ENCODE results near the gene NEK6.

NEK6 gene

DNA sequence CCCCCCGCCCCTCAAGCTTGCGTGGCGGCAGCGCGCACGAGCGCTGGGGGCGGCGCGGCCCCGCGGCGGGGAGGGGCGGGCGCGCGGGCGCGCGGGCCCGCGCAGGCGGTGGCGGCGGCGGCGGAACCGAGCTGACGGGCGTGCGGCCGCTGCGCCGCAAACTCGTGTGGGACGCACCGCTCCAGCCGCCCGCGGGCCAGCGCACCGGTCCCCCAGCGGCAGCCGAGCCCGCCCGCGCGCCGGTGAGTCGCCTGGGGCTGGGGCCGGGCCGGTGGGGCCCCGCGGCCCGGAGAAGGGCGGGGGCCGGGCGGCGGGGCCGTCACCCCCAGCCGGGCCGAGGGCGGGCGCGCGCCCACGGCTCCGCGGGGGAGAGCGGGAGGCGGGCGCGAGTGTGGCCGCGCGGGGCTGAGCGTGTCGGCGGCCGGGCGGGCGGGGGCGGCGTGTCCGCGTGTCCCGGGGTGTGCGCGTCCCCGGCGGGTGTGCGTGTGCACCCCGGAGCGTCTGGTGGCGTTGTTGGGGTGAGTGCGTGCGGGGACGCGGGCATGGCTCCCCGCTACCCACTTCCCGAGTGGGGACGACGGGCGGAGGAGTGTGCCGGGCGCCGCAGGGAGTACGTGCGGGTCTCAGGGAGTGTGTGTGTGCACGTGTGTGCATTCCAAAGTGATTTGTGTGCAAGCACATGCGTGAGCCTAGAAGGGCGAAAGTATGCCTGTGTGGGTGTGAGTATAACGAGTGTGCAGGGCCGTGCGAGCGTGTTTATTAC, at the start of gene NEK6:
NEK6 (plus strand) TSS at position 106 of the 763 bp plus-strand sequence. CDS start 44,016 bp downstream, outside the sequence.
- Histone ChIP-seq H3K4me3 (ENCODE audit: low read length) (peak within 1 kb of the TSS; percentile 85), H3K27me3 (ENCODE audit: insufficient read depth, low read length) (no peaks in the 10 kb centered on the region), H3K27ac (ENCODE audit: low read length) (no peak within 1 kb of the TSS), H3K4me1 (ENCODE audit: insufficient read depth, low read length) (peaks cover 22% of the 10 kb centered on the region), H3K9me3 (ENCODE audit: insufficient read depth, low read depth, low read length) (no peaks in the 10 kb centered on the region), H3K36me3 (ENCODE audit: insufficient read depth, low read depth, low read length) (no peaks in the 10 kb centered on the region), H3K9ac (ENCODE audit: low read depth, low read length) (peak within 1 kb of the TSS; percentile 62; the same call in 1 of the 2 replicates)

DNA sequence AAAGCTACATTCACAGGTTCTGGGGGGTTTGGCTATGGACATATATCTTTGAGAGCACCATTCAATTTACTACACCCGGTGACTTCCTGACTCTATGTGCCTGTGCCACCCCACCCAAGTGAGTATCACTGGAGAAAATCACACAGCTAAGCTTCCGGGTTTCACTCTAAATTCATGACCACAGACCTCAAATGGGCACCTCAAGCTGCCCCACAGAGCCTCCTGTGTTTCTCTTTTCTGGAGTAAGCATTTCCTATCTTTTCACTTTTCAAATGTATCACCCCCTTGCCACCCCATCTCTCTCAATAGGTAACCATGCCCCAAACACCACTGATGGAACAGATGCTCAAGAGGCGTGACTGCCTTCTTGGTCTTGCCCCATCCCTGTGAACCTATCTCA, 49.2 kb upstream of the NEK6 start:
- no peak overlapping the region for H3K4me3 ChIP-seq (ENCODE audit: low read length)
- no peak overlapping the region for H3K27ac ChIP-seq (ENCODE audit: low read length)
- no peaks in the 10 kb centered on the region for H3K9me3 ChIP-seq (ENCODE audit: insufficient read depth, low read depth, low read length)
- no peaks in the 10 kb centered on the region for H3K4me1 ChIP-seq (ENCODE audit: insufficient read depth, low read length)
- H3K9ac ChIP-seq (ENCODE audit: low read depth, low read length) = no peak overlapping the region
- H3K36me3 ChIP-seq (ENCODE audit: insufficient read depth, low read depth, low read length) = no peaks in the 10 kb centered on the region
- no peaks in the 10 kb centered on the region for H3K27me3 ChIP-seq (ENCODE audit: insufficient read depth, low read length)

DNA sequence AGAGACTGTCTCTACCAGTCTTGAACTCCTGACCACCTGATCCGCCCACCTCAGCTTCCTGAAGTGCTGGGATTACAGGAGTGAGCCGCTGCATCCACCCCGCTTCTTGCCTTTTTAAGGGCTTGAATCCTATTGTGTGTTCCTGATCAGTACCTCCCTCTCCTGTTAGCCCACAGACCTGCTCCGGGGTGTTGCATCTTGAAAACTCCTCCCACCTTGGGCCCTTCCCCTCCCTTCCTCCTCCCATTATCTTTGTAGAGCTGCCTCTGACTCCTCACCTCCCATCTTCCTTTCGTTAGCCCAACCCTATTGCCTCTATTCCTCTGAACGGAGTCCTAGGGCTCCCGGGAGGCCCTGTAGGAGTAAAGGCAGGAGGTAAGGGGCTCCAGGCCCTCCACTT, 48.5 kb upstream of the NEK6 start:
- H3K27ac ChIP-seq (ENCODE audit: low read length) = no peak overlapping the region

DNA sequence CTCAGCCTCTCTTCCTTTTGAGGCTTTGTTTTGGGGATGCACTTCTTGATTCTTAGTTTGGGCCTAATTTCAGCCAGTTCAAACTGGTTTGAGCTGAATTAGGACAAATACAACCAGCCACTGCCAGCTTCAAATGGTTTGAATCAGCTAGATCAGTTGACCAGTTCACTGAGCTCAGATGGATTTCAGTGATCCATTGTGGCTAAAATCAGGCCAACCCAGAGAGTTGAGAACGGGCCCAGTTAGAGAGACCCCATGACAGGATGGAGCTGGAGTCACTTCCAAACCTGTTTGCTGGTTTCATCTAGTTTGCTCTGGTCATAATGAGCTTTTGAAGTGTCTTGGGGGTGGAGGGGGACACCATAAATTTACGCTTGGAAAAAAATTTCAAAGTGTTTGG, 48.0 kb upstream of the NEK6 start:
- Histone ChIP-seq H3K9me3 (ENCODE audit: insufficient read depth, low read depth, low read length) (no peaks in the 10 kb centered on the region), H3K27me3 (ENCODE audit: insufficient read depth, low read length) (no peaks in the 10 kb centered on the region), H3K9ac (ENCODE audit: low read depth, low read length) (no peak overlapping the region), H3K36me3 (ENCODE audit: insufficient read depth, low read depth, low read length) (no peaks in the 10 kb centered on the region), H3K4me3 (ENCODE audit: low read length) (no peak overlapping the region), H3K4me1 (ENCODE audit: insufficient read depth, low read length) (no peaks in the 10 kb centered on the region), H3K27ac (ENCODE audit: low read length) (no peak overlapping the region)

More for the DNA sequence above, 48.5 kb upstream of the NEK6 start:
- H3K9ac ChIP-seq (ENCODE audit: low read depth, low read length) = no peak overlapping the region
- no peaks in the 10 kb centered on the region for H3K9me3 ChIP-seq (ENCODE audit: insufficient read depth, low read depth, low read length)
- no peaks in the 10 kb centered on the region for H3K27me3 ChIP-seq (ENCODE audit: insufficient read depth, low read length)
- no peaks in the 10 kb centered on the region for H3K36me3 ChIP-seq (ENCODE audit: insufficient read depth, low read depth, low read length)
- no peak overlapping the region for H3K4me3 ChIP-seq (ENCODE audit: low read length)
- no peaks in the 10 kb centered on the region for H3K4me1 ChIP-seq (ENCODE audit: insufficient read depth, low read length)

DNA sequence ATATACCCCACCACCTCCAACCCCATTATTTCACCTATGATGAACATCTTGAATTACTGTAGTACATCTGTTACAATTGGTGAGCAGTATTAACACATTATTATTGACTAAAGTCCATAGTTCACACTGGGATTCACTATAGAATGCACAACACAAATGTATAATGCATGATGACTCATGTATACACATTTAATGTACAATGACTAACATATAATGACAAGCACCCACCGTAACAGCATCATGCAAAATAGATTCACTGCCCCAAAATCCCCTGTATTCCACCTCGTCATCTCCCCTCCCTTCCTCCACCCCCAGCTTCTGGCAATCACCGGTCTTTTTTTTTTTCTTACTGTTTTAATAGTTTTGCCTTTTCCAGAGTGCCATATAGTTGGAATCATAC, 47.1 kb upstream of the NEK6 start:
- Histone ChIP-seq H3K27me3 (ENCODE audit: insufficient read depth, low read length) (no peaks in the 10 kb centered on the region), H3K27ac (ENCODE audit: low read length) (no peak overlapping the region), H3K4me1 (ENCODE audit: insufficient read depth, low read length) (no peaks in the 10 kb centered on the region), H3K36me3 (ENCODE audit: insufficient read depth, low read depth, low read length) (no peaks in the 10 kb centered on the region), H3K9ac (ENCODE audit: low read depth, low read length) (no peak overlapping the region), H3K9me3 (ENCODE audit: insufficient read depth, low read depth, low read length) (no peaks in the 10 kb centered on the region), H3K4me3 (ENCODE audit: low read length) (no peak overlapping the region)

DNA sequence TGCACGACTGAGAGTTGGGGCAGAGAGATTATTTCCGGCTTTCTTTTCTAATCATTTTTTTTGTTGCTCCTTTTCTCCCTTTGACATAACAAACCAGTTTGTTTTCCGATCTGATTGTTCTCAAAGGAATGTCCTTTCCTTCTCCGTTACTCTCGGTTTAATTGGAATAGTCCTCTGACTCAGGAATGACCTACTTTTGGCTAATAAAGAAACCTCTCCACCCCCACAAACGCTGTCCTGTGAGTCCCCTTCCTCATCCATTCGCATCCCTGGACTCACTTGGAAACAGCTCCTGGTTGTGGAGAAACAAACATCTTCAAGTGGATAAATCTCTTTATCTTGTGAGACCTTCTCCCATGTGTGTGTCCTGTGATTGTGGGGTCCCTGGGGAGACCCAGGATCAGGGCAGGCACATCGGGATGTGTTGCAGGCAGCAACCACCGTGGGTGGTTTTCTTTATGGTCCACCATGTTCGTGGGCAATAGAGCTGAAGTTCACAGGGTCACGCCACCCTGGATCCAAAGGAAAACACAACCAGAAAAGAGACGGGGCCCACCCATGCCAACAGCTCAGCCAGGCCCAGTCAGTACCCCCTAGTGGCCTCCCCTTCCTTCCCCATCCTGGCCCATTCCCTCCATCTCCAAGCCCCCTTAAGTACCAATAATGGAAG, 45.2 kb upstream of the NEK6 start:
- H3K27ac ChIP-seq (ENCODE audit: low read length) = no peak overlapping the region
- H3K9ac ChIP-seq (ENCODE audit: low read depth, low read length) = no peak overlapping the region
- H3K36me3 ChIP-seq (ENCODE audit: insufficient read depth, low read depth, low read length) = no peaks in the 10 kb centered on the region

DNA sequence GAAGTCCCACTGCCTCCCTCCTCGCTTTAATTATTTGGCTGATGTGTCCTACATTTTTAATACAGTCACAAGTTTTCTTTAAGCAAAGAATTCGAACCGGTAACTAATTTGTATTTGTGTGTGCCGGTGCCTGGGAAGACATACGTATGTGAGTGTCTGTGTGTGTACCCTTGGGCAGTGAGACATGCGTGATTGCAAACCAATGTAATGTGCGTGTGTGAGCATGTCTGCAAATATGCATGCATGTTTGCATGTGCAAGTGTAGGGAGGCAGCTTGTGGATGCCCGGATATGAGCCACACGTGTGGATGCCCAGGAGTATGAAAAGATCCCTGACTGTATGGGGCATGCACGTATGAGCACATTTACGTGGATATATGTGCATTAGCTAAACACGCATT, 44.4 kb upstream of the NEK6 start:
- Histone ChIP-seq H3K9me3 (ENCODE audit: insufficient read depth, low read depth, low read length) (no peaks in the 10 kb centered on the region), H3K36me3 (ENCODE audit: insufficient read depth, low read depth, low read length) (no peaks in the 10 kb centered on the region), H3K4me3 (ENCODE audit: low read length) (no peak overlapping the region), H3K27ac (ENCODE audit: low read length) (no peak overlapping the region), H3K27me3 (ENCODE audit: insufficient read depth, low read length) (no peaks in the 10 kb centered on the region), H3K4me1 (ENCODE audit: insufficient read depth, low read length) (no peaks in the 10 kb centered on the region), H3K9ac (ENCODE audit: low read depth, low read length) (no peak overlapping the region)

More for the DNA sequence above, 45.2 kb upstream of the NEK6 start:
- H3K4me3 ChIP-seq (ENCODE audit: low read length) = no peak overlapping the region
- no peaks in the 10 kb centered on the region for H3K4me1 ChIP-seq (ENCODE audit: insufficient read depth, low read length)
- H3K27me3 ChIP-seq (ENCODE audit: insufficient read depth, low read length) = no peaks in the 10 kb centered on the region
- H3K9me3 ChIP-seq (ENCODE audit: insufficient read depth, low read depth, low read length) = no peaks in the 10 kb centered on the region

DNA sequence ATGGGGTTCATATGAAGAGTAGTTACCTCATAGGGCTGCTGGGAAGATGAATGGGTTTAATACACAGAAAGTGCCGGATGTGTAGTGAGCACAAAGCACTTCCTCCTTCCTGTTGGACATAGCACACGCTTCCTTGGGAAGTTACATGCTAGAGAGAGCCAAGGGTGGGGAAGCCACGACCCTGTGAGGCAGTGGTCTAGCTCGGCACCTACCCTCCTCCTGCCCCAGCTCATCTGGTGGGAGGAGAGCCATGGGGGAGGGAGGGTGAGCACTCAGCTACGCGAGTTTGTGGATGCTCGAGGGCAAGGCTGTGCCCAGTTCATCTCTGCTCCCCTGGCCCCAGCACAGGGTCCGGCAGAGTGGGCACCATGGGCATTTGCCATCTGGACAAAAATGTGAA, 43.6 kb upstream of the NEK6 start:
- H3K27me3 ChIP-seq (ENCODE audit: insufficient read depth, low read length) = no peaks in the 10 kb centered on the region
- no peak overlapping the region for H3K9ac ChIP-seq (ENCODE audit: low read depth, low read length)
- no peak overlapping the region for H3K27ac ChIP-seq (ENCODE audit: low read length)
- no peaks in the 10 kb centered on the region for H3K9me3 ChIP-seq (ENCODE audit: insufficient read depth, low read depth, low read length)
- no peaks in the 10 kb centered on the region for H3K36me3 ChIP-seq (ENCODE audit: insufficient read depth, low read depth, low read length)
- H3K4me1 ChIP-seq (ENCODE audit: insufficient read depth, low read length) = no peaks in the 10 kb centered on the region
- no peak overlapping the region for H3K4me3 ChIP-seq (ENCODE audit: low read length)

DNA sequence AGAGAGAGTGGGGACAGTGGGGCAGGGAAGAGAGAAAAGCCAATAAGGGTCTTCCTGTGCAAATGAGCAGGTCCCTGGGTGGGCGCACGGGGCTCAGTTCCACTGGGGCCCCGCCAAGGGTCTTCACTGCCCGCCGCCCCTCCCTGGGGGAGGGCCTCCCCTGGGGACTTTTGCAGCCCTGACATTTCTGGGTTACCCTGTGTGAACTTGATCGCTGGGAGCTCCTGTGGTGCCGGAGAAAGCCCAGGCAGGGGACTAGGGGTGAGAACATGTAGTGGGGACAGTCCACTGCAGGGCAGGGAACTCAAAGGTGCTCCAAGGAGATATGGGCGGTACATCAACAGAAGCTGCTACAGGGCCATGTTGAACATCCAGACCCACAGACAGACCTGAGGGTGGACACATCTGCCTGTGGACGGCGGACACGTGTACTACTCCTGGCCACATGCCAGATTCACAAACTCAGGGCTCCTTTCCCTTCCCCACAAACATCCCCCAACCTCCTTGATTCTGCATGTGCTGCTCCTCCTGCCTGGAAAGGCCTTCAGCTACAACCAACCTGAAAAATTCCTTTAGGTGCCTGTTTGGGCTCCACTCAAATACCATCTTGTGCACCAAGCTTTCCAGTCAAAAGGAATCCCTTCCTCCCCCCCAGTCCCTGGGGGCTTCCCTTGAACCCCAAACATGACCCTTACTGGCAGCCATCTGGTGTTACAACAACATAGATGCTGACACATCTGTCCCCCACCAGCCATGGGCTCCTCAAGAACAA, 43.0 kb upstream of the NEK6 start:
- Histone ChIP-seq H3K4me1 (ENCODE audit: insufficient read depth, low read length) (no peaks in the 10 kb centered on the region), H3K9me3 (ENCODE audit: insufficient read depth, low read depth, low read length) (no peaks in the 10 kb centered on the region), H3K27me3 (ENCODE audit: insufficient read depth, low read length) (no peaks in the 10 kb centered on the region), H3K9ac (ENCODE audit: low read depth, low read length) (no peak overlapping the region), H3K36me3 (ENCODE audit: insufficient read depth, low read depth, low read length) (no peaks in the 10 kb centered on the region), H3K4me3 (ENCODE audit: low read length) (no peak overlapping the region), H3K27ac (ENCODE audit: low read length) (no peak overlapping the region)

DNA sequence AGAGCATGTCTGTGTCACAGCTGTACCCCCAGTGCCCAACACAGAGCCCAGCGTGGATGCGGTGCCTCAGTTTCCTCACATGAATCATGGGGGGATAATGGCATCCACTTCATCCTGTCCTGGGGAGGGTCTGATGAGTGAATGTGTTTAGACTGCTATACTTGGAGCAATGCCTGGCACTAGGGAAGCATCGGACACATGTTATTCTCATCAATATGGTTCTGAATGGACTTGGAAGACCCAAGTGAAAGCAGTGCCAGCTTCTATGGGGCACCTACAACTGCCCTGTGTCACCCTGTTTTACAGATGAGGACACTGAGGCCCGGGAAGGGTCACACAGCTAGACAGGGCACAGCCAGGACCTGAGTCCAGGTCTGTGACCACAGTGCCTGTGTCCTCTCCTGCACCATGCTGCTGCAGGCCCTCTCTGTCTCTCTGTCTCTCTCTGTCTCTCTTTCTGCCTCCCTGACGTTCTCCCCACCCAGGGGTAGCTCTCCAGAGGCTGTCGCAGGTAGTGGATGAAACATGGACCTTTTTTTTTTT, 42.3 kb upstream of the NEK6 start:
- H3K9ac ChIP-seq (ENCODE audit: low read depth, low read length) = no peak overlapping the region
- no peaks in the 10 kb centered on the region for H3K36me3 ChIP-seq (ENCODE audit: insufficient read depth, low read depth, low read length)
- H3K9me3 ChIP-seq (ENCODE audit: insufficient read depth, low read depth, low read length) = no peaks in the 10 kb centered on the region
- H3K4me3 ChIP-seq (ENCODE audit: low read length) = no peak overlapping the region
- H3K27me3 ChIP-seq (ENCODE audit: insufficient read depth, low read length) = no peaks in the 10 kb centered on the region
- no peak overlapping the region for H3K27ac ChIP-seq (ENCODE audit: low read length)
- no peaks in the 10 kb centered on the region for H3K4me1 ChIP-seq (ENCODE audit: insufficient read depth, low read length)

DNA sequence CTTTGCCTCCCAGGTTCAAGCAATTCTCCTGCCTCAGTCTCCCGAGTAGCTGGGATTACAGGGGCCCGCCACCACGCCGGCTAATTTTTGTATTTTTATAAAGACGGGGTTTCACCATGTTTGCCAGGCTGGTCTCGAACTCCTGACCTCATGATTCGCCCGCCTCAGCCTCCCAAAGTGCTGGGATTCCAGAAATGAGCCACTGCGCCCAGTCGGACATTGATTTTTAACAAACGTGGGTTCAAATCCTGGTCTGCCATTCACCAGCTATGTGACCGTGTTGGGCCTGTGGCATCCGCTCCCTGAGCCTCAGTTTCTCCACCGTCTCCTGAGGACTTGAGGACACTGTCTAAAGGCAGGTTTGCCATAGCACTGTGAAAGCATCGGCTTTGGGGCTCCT, 41.8 kb upstream of the NEK6 start:
- Histone ChIP-seq H3K27ac (ENCODE audit: low read length) (no peak overlapping the region), H3K4me1 (ENCODE audit: insufficient read depth, low read length) (no peaks in the 10 kb centered on the region), H3K27me3 (ENCODE audit: insufficient read depth, low read length) (no peaks in the 10 kb centered on the region), H3K9ac (ENCODE audit: low read depth, low read length) (no peak overlapping the region), H3K36me3 (ENCODE audit: insufficient read depth, low read depth, low read length) (no peaks in the 10 kb centered on the region), H3K9me3 (ENCODE audit: insufficient read depth, low read depth, low read length) (no peaks in the 10 kb centered on the region), H3K4me3 (ENCODE audit: low read length) (no peak overlapping the region)
